ENCODE measurements around the gene CENPV.
"Not testable (repeated sequence)": the region's sequence is repeated elsewhere in the genome, so short reads cannot be mapped to it uniquely, and the experiment has no call there.

Gene CENPV

GRCh38 chr17:16353317-16354174 is at the start of gene CENPV:
Gene CENPV, minus strand, starts transcription at chr17:16353469. Its CDS starts 33 bp downstream, at chr17:16353436.
- DNase-seq = peak in 22 of 51 donors; percentile 9 to 61 (median 30)

GRCh38 chr17:16398270-16399267 is 45.3 kb upstream of the CENPV start:
- peak in 1 of 51 donors; percentile 47 for DNase-seq

GRCh38 chr17:16396693-16397092 is 43.4 kb upstream of the CENPV start:
- peak in 2 of 51 donors; percentile 5 to 15 for DNase-seq

- DNase-seq = peak in 1 of 51 donors; percentile 7
Measured at GRCh38 chr17:16395887-16396286, 42.6 kb upstream of the CENPV start.

- DNase-seq = not testable (repeated sequence)
Measured at GRCh38 chr17:16392491-16392890, 39.2 kb upstream of the CENPV start.

- no peak for DNase-seq
Measured at GRCh38 chr17:16391451-16391850, 38.2 kb upstream of the CENPV start.

GRCh38 chr17:16386126-16386507 is 32.8 kb upstream of the CENPV start:
- DNase-seq = not testable (repeated sequence)

GRCh38 chr17:16384557-16384956 is 31.3 kb upstream of the CENPV start:
- DNase-seq = no peak

GRCh38 chr17:16383772-16384287 is 30.6 kb upstream of the CENPV start:
- no peak for DNase-seq

- DNase-seq = no peak
Measured at GRCh38 chr17:16383216-16383615, 29.9 kb upstream of the CENPV start.

- no peak for DNase-seq
Measured at GRCh38 chr17:16381496-16381820, 28.2 kb upstream of the CENPV start.

GRCh38 chr17:16380640-16381495 is 27.6 kb upstream of the CENPV start, which contains the start of gene UBB:
Gene UBB, plus strand, starts transcription at chr17:16381091. Its CDS starts 817 bp downstream, at chr17:16381908.
- peak; percentile 61 to 97 (median 90) for DNase-seq

GRCh38 chr17:16379654-16380053 is 26.4 kb upstream of the CENPV start:
- DNase-seq = no peak

- DNase-seq = peak in 5 of 51 donors; percentile 5 to 34 (median 18)
Measured at GRCh38 chr17:16378636-16379282, 25.5 kb upstream of the CENPV start.

- DNase-seq = peak in 5 of 51 donors; percentile 17 to 63 (median 38)
Measured at GRCh38 chr17:16377941-16378341, 24.7 kb upstream of the CENPV start.

GRCh38 chr17:16374146-16374938 is 21.1 kb upstream of the CENPV start:
- DNase-seq = no peak

GRCh38 chr17:16371742-16372141 is 18.5 kb upstream of the CENPV start:
- DNase-seq = no peak

GRCh38 chr17:16364625-16365024 is 11.4 kb upstream of the CENPV start:
- DNase-seq = peak in 1 of 51 donors; percentile 28

Measured in hypothalamus (tissue), 51 donors.